Upper lobe of left lung (tissue), 4 donors: ENCODE measurements around the gene RBBP8NL.

ENCODE experiments used
- CTCF ChIP-seq, 6 experiments: fragments of 450-650 bp in 4 of 6; fragments of 200-600 bp in 2 of 6; sonication (generic) in 2 of 6; IDR thresholded peaks; one replicate each; pipeline ENCODE4 v1.5.1; 2016 to 2019; ENCODE audit warnings: antibody characterized with exemption in 6 of 6
- EP300 ChIP-seq, 4 donors: sonication (generic); formaldehyde crosslinking; IDR thresholded peaks; one replicate each; pipeline ENCODE4 v1.5.1; 2017; ENCODE audit warnings: antibody characterized with exemption in 4 of 4, control low read depth in 2 of 4
- POLR2A ChIP-seq, 4 donors: fragments of 450-650 bp; IDR thresholded peaks; one replicate each; pipeline ENCODE4 v1.5.1; 2016 to 2017; ENCODE audit warnings: antibody characterized with exemption in 4 of 4, mild to moderate bottlenecking in 2 of 4

- TF ChIP-seq CTCF (IDR thresholded peaks at IDR 0.05) (no peak), EP300 (IDR thresholded peaks at IDR 0.05) (no peak), POLR2A (IDR thresholded peaks at IDR 0.05) (no peak)
These were observed 10.2 kb upstream of the RBBP8NL start for GRCh38 chr20:62437496-62437895.
